OCI-LY1 (cell line): ENCODE data around the gene PKN2.
A peak's percentile ranks its signal among the peaks of the same experiment; 100 is the strongest.

Experiments
- EZH2 ChIP-seq: fragments of 200-600 bp; sonication (generic), shearing (Covaris generic); IDR thresholded peaks from 2 replicates; pipeline ENCODE4 v1.8.0; 2017; ENCODE audit warnings: borderline replicate concordance, mixed run types, mild to moderate bottlenecking, antibody characterized with exemption, low read length, moderate library complexity, mixed read lengths
- TF ChIP-seq, protein P1 (sequence below): fragments of 200-600 bp; sonication (generic), shearing (Covaris generic); IDR thresholded peaks from 2 replicates; pipeline ENCODE4 v1.5.1; 2017; ENCODE audit warnings: mild to moderate bottlenecking, antibody characterized with exemption, low read length, moderate library complexity, mixed read lengths

DNA sequence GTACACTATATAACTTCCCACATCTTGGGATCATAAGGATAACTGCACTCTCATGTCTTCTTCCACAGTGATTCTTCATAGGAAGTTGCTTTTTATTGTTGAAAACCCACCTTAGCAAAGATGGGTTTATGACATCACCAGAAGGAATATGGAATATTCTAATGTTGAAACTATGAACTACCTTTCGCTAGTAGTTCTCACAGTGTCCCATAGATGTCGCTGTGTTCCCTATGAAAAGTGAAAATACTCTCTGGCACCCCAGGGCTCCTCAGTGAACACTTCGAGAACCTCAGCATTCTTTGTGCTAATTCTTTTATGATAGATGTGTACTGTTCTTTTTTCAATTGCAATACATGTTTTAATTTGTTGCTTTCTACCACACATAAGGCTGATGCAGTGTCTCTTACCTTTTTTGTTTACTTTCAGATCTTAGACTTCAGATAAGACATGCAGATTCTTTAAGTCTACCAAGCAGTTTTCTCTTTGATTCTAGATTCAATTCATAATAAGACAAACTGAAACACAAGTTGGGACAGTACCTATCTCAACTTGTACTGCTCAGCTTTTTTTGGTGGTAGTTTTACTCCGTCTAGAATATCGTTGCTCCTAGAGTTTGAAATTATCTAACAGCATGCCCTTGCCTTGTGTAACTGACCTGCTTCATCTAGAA, 116.4 kb downstream of the PKN2 start:
- TF ChIP-seq, protein P1, sequence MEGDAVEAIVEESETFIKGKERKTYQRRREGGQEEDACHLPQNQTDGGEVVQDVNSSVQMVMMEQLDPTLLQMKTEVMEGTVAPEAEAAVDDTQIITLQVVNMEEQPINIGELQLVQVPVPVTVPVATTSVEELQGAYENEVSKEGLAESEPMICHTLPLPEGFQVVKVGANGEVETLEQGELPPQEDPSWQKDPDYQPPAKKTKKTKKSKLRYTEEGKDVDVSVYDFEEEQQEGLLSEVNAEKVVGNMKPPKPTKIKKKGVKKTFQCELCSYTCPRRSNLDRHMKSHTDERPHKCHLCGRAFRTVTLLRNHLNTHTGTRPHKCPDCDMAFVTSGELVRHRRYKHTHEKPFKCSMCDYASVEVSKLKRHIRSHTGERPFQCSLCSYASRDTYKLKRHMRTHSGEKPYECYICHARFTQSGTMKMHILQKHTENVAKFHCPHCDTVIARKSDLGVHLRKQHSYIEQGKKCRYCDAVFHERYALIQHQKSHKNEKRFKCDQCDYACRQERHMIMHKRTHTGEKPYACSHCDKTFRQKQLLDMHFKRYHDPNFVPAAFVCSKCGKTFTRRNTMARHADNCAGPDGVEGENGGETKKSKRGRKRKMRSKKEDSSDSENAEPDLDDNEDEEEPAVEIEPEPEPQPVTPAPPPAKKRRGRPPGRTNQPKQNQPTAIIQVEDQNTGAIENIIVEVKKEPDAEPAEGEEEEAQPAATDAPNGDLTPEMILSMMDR, result peak; percentile 71
- TF ChIP-seq EZH2, result no peak
